A549 (cell line): ENCODE measurements around the gene CC2D2B. TPM values are rescaled to one million over a fixed set of nuclear protein-coding genes. Genes with fewer than 3 reads are reported as not detected.

Experiments used
- ATAC-seq, 2 experiments: fragments of 200-7000 bp in 1 of 2; fragments of >200 bp in 1 of 2; cut with Nextera tagmentation in 1 of 2; cut with Tn5 transposase in 1 of 2; 3 replicates each; pipeline versions ENCODE4 v1.8.0 to v1.9.1; 2018 to 2020; ENCODE audit warnings: mild to moderate bottlenecking in 1 of 2, moderate library complexity in 1 of 2
- CTCF ChIA-PET: fragments of 300-600 bp; sonication (Branson Sonifier 250); formaldehyde crosslinking; extraction: SDS; loops from one replicate; lab custom pipeline; 2021; ENCODE audit warnings: antibody characterized with exemption, inconsistent platforms; lab: Yijun Ruan, JAX
- POLR2A ChIA-PET: fragments of 350-600 bp; formaldehyde crosslinking; extraction: SDS; loops from one replicate; lab custom pipeline; 2021; ENCODE audit warnings: antibody characterized with exemption, inconsistent platforms; lab: Yijun Ruan, JAX
- DNase-seq, 2 experiments: peaks; one replicate each; pipeline versions ENCODE4 v3.0.0 to v3.0.0-alpha.2; 2011 to 2016; ENCODE audit warnings: low read depth in 1 of 2, low spot score in 1 of 2
- FAIRE-seq: peaks from 2 replicates; lab custom pipeline; 2011; peaks lifted over from hg19 to GRCh38; lab: Jason Lieb, UNC
- H3K27ac ChIP-seq, 2 experiments: fragments of >200 bp; sonication (Bioruptor Twin); formaldehyde crosslinking; 3 replicates each; pipeline ENCODE4 v1.5.1; 2016 to 2017
- H3K4me1 ChIP-seq: fragments of >200 bp; sonication (Bioruptor Twin); formaldehyde crosslinking; 3 replicates; pipeline ENCODE4 v1.6.1; 2016
- H3K4me2 ChIP-seq: fragments of >200 bp; sonication (Bioruptor Twin); formaldehyde crosslinking; 3 replicates; pipeline ENCODE4 v1.6.1; 2016
- H3K4me3 ChIP-seq: fragments of >200 bp; sonication (Bioruptor Twin); formaldehyde crosslinking; 3 replicates; pipeline ENCODE4 v1.5.1; 2016
- H3K9me3 ChIP-seq: fragments of >200 bp; sonication (Bioruptor Twin); formaldehyde crosslinking; 3 replicates; pipeline ENCODE4 v1.6.1; 2016
- ATOH8 ChIP-seq: fragments of 250-450 bp; sonication (Bioruptor Pico); IDR thresholded peaks from 2 replicates; pipeline ENCODE4 v1.5.0; 2020; ENCODE audit warnings: low read depth, mild to moderate bottlenecking, moderate library complexity
- BCL3 ChIP-seq: fragments of >200 bp; sonication (Bioruptor Twin); formaldehyde crosslinking; IDR thresholded peaks from 3 replicates; pipeline ENCODE4 v1.6.1; 2016
- BHLHE40 ChIP-seq: IDR thresholded peaks from 2 replicates; pipeline ENCODE4 v1.6.1; 2012; ENCODE audit warnings: low read depth, low read length, inconsistent platforms
- CBX8 ChIP-seq: fragments of 200-600 bp; sonication (generic); IDR thresholded peaks from 2 replicates; pipeline ENCODE4 v1.6.1; 2016
- EHF ChIP-seq: fragments of 250-450 bp; sonication (Bioruptor Pico); IDR thresholded peaks from 2 replicates; pipeline ENCODE4 v1.5.0; 2020; ENCODE audit warnings: mild to moderate bottlenecking
- ELK1 ChIP-seq: fragments of 150-350 bp; IDR thresholded peaks from 2 replicates; pipeline ENCODE4 v1.6.1; 2014; ENCODE audit warnings: low read depth, mild to moderate bottlenecking, low read length
- FOSB ChIP-seq: fragments of 250-450 bp; sonication (Bioruptor Pico); IDR thresholded peaks from 2 replicates; pipeline ENCODE4 v1.5.0; 2020; ENCODE audit warnings: mild to moderate bottlenecking, moderate library complexity
- HMGXB4 ChIP-seq: fragments of 250-450 bp; sonication (Bioruptor Pico); IDR thresholded peaks from 2 replicates; pipeline ENCODE4 v1.5.0; 2021; ENCODE audit warnings: mild to moderate bottlenecking, moderate library complexity, borderline replicate concordance
- KDM1A ChIP-seq: fragments of 200-600 bp; sonication (generic); IDR thresholded peaks from 2 replicates; pipeline ENCODE4 v1.6.1; 2016; ENCODE audit warnings: low read depth, mild to moderate bottlenecking
- MYC ChIP-seq: IDR thresholded peaks from 2 replicates; pipeline ENCODE4 v1.6.1; 2012; ENCODE audit warnings: mild to moderate bottlenecking, inconsistent platforms, low read length, improper control_type of control experiment, borderline replicate concordance
- PBX3 ChIP-seq: IDR thresholded peaks from 2 replicates; pipeline ENCODE4 v1.6.1; 2012
- POLR2A ChIP-seq: IDR thresholded peaks from 2 replicates; pipeline ENCODE4 v1.6.1; 2012; ENCODE audit warnings: mild to moderate bottlenecking, low read length
- POLR2AphosphoS2 ChIP-seq: conservative IDR thresholded peaks from 2 replicates; pipeline ENCODE4 v1.6.1; 2012; ENCODE audit warnings: low read length, improper control_type of control experiment, inconsistent platforms
- RAD21 ChIP-seq, 2 experiments: fragments of >200 bp in 1 of 2; sonication (Bioruptor Twin) in 1 of 2; formaldehyde crosslinking in 1 of 2; IDR thresholded peaks in 1 of 2; conservative IDR thresholded peaks in 1 of 2; 2 replicates in 1 of 2; 3 replicates in 1 of 2; pipeline ENCODE4 v1.6.1; 2012 to 2018; ENCODE audit warnings: inconsistent platforms in 1 of 2
- RARB ChIP-seq: fragments of 250-450 bp; sonication (Bioruptor Pico); IDR thresholded peaks from 2 replicates; pipeline ENCODE4 v1.8.0; 2021; ENCODE audit warnings: mild to moderate bottlenecking, moderate library complexity
- SREBF2 ChIP-seq: fragments of 450-650 bp; IDR thresholded peaks from 2 replicates; pipeline ENCODE4 v1.6.1; 2014; ENCODE audit warnings: mild to moderate bottlenecking, moderate library complexity
- TFCP2L1 ChIP-seq: fragments of 250-450 bp; sonication (Bioruptor Pico); IDR thresholded peaks from 2 replicates; pipeline ENCODE4 v1.5.0; 2021; ENCODE audit warnings: mild to moderate bottlenecking
- ZSCAN20 ChIP-seq: fragments of 250-450 bp; sonication (Bioruptor Pico); IDR thresholded peaks from 2 replicates; pipeline ENCODE4 v1.8.0; 2022; ENCODE audit warnings: mild to moderate bottlenecking, moderate library complexity
- WGBS: methylation state at CpG from one replicate; pipeline ENCODE4 v1.1.6; 2017; ENCODE audit errors: missing lambda C conversion rate; 5-methylcytosine and 5-hydroxymethylcytosine counted together
- polyA plus RNA-seq, 4 experiments: library from polyadenylated mRNA; depleted of rRNA in 3 of 4; stranded (reverse); fragments of >200 nt; fragmentation: RNase III in 1 of 4; extraction: RNeasy Plus Mini Kit Qiagen cat#74134 plus additional on column Dnase treatment in 1 of 4; gene quantifications; 2 replicates in 3 of 4; 3 replicates in 1 of 4; pipeline ENCODE4 v1.2.3, GENCODE V29; 2011 to 2017

CC2D2B gene
- polyA plus RNA-seq, 2 of the 4 experiments (the other 2 are of a cell fraction), result 0.13 to 0.15 TPM

- TF ChIP-seq POLR2AphosphoS2 (no peak), POLR2A (no peak)
- TF ChIP-seq, all 56 proteins: peak for 0
Measured at GRCh38 chr10:95872158-95872711, 35.5 kb upstream of the CC2D2B start (continued).

GRCh38 chr10:95873139-95873538 lies 34.6 kb upstream of the CC2D2B start:
- no peak for ATAC-seq
- H3K4me1 ChIP-seq, result no peaks in the 10 kb centered on the region
- WGBS, result 94% methylated on average over 2 of the region's 2 CpGs

GRCh38 chr10:95873651-95874050 lies 34.1 kb upstream of the CC2D2B start:
- H3K27ac ChIP-seq, result no peak overlapping the region
- 91% methylated on average over 4 of the region's 4 CpGs for WGBS
- FAIRE-seq, result no peak
- no peaks in the 10 kb centered on the region for H3K4me1 ChIP-seq
- TF ChIP-seq FOSB (CRISPR knock-in tag) (no peak), ELK1 (no peak), BCL3 (no peak), SREBF2 (no peak), HMGXB4 (no peak), RAD21 (conservative IDR thresholded peaks at IDR 0.05 in 1 of 2, IDR thresholded peaks at IDR 0.05 in 1 of 2) (no peak), MYC (no peak), ATOH8 (CRISPR knock-in tag) (no peak), TFCP2L1 (no peak), CBX8 (no peak), EHF (CRISPR knock-in tag) (no peak), RARB (no peak), BHLHE40 (no peak), KDM1A (no peak)
- no peak overlapping the region for H3K4me3 ChIP-seq
- ChIA-PET POLR2A (no interaction called here), CTCF (interaction anchor here (0.6 kb wide), 1 partner anchor 1058 kb away, joined by 3 read pairs; no protein-coding TSS in a partner anchor)
- DNase-seq, result no peak
- no peak overlapping the region for H3K4me2 ChIP-seq
- H3K9me3 ChIP-seq, result peaks cover 4% of the 10 kb centered on the region; the same call in 1 of the 3 replicates
- ATAC-seq, result no peak

More at GRCh38 chr10:95873139-95873538, 34.6 kb upstream of the CC2D2B start:
- ChIA-PET CTCF (interaction anchor here (0.6 to 2.0 kb wide), 3 partner anchors 32 to 1057 kb away, joined by 3 to 5 read pairs (median 3); partner anchors contain the start of gene TCTN3), POLR2A (no interaction called here)
- Histone ChIP-seq H3K4me2 (no peak overlapping the region), H3K27ac (no peak overlapping the region), H3K9me3 (peaks cover 4% of the 10 kb centered on the region; the same call in 1 of the 3 replicates), H3K4me3 (no peak overlapping the region)
- no peak for TF ChIP-seq PBX3
- no peak for TF ChIP-seq ZSCAN20 (CRISPR knock-in tag)
- no peak for TF ChIP-seq CBX8
- DNase-seq (no peak), FAIRE-seq (no peak)
